ENCODE data around the gene ADSS1. TPM values are rescaled to one million over a fixed set of nuclear protein-coding genes. Genes with fewer than 3 reads are reported as not detected.

The ADSS1 gene
- total RNA-seq, 1 experiment from 2014 or later = 0.52 TPM

DNA sequence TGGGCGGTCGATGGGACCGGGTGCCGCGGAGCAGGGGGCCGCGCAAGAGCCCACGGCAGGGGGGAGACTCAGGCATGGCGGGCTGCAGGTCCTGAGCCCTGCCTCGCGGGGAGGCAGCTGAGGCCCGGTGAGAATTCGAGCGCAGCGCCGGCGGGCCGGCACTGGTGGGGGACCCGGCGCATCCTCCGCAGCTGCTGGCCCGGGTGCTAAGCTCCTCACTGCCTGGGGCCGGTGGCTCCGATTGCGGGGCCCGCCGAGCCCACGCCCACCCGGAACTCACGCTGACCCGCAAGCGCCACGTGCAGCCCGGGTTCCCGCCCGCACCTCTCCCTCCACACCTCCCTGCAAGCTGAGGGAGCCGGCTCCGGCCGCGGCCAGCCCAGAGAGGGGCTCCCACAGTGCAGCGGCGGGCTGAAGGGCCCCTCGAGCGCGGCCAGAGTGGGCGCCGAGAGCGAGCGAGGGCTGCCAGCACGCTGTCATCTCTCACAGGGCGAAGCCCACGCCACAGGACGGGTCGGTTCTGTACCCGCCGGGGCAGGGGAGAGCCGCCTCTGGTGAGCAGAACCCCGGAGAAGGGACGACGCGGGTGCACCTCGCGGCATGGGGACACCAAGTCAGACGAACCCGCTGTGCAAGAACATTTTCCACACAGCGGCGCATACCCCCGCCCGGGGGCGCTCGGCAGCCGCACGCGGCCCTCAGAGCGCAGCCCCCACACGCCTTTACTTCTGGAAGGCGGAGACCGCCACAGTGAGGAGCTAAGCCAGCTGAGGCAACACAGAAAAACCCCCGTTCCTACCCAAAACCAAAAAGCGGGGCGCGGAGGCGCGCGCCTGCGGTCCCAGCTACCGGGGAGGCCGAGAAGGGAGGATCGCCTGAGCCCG, 27.8 kb downstream of the ADSS1 start:
- BruUV-seq (replicated peaks) = TSS peak; percentile 71
- DNase-seq (ENCODE audit: low spot score) = no peak
- no peaks in the 10 kb centered on the region for H3K27me3 ChIP-seq (replicated peaks; ENCODE audit: insufficient read depth, low read depth, low read length, poor library complexity)
- ChIA-PET POLR2A (ENCODE audit: low non-redundant PET) (interaction anchor here (0.7 to 1.1 kb wide), 3 partner anchors 14 to 73 kb away, joined by 3 to 4 read pairs (median 3); no protein-coding TSS in a partner anchor), CTCF (interaction anchor here (1.0 to 1.5 kb wide), 2 partner anchors 17 to 19 kb away, joined by 4 to 5 read pairs; no protein-coding TSS in a partner anchor)
- intact Hi-C loops (cut with micrococcal nuclease; ENCODE audit: unreplicated experiment) = no loop called here
- peaks cover 6% of the 10 kb centered on the region for H3K36me3 ChIP-seq (ENCODE audit: insufficient read depth, low read length, poor library complexity, severe bottlenecking)
- peak overlapping the region; percentile 100 for H3K4me3 ChIP-seq (ENCODE audit: low read depth, low read length, poor library complexity, severe bottlenecking)
- TF ChIP-seq, protein P1, sequence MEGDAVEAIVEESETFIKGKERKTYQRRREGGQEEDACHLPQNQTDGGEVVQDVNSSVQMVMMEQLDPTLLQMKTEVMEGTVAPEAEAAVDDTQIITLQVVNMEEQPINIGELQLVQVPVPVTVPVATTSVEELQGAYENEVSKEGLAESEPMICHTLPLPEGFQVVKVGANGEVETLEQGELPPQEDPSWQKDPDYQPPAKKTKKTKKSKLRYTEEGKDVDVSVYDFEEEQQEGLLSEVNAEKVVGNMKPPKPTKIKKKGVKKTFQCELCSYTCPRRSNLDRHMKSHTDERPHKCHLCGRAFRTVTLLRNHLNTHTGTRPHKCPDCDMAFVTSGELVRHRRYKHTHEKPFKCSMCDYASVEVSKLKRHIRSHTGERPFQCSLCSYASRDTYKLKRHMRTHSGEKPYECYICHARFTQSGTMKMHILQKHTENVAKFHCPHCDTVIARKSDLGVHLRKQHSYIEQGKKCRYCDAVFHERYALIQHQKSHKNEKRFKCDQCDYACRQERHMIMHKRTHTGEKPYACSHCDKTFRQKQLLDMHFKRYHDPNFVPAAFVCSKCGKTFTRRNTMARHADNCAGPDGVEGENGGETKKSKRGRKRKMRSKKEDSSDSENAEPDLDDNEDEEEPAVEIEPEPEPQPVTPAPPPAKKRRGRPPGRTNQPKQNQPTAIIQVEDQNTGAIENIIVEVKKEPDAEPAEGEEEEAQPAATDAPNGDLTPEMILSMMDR (conservative IDR thresholded peaks at IDR 0.05; ENCODE audit: low read depth, low read length) = no peak
- no peaks in the 10 kb centered on the region for H3K9me3 ChIP-seq (ENCODE audit: low read depth, low read length, poor library complexity, severe bottlenecking)
- H3K4me1 ChIP-seq (ENCODE audit: insufficient read depth, low read length, poor library complexity, severe bottlenecking) = peaks cover 8% of the 10 kb centered on the region
- peak overlapping the region; percentile 97 for H3K27ac ChIP-seq (ENCODE audit: low read depth, low read length, poor library complexity, severe bottlenecking)

DNA sequence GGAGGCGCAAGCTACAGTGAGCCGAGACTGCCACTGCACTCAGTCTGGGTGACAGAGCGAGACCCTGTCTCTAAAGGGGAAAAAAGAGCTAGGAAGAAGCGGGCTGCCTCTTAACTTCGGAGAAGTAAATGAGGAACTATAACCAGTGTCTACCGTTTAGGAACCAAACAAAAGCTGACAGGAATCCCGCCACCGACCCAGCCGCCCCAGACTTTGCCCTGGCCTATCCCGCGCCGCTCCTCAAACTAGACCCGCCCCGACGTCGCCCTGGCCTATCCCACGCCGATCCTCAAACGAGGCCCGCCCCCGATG, 28.4 kb downstream of the ADSS1 start:
- H3K36me3 ChIP-seq (ENCODE audit: insufficient read depth, low read length, poor library complexity, severe bottlenecking) = peaks cover 10% of the 10 kb centered on the region
- BruUV-seq (replicated peaks) = no TSS peak
- H3K9me3 ChIP-seq (ENCODE audit: low read depth, low read length, poor library complexity, severe bottlenecking) = no peaks in the 10 kb centered on the region
- intact Hi-C loops (cut with micrococcal nuclease; ENCODE audit: unreplicated experiment) = no loop called here
- ChIA-PET CTCF (interaction anchor here (1.0 to 1.5 kb wide), 2 partner anchors 16 to 18 kb away, joined by 4 to 5 read pairs; no protein-coding TSS in a partner anchor), POLR2A (ENCODE audit: low non-redundant PET) (interaction anchor here (0.6 to 1.1 kb wide), 5 partner anchors 13 to 934 kb away, joined by 3 to 5 read pairs (median 3); no protein-coding TSS in a partner anchor)
- H3K4me1 ChIP-seq (ENCODE audit: insufficient read depth, low read length, poor library complexity, severe bottlenecking) = peaks cover 8% of the 10 kb centered on the region
- peak overlapping the region; percentile 97 for H3K27ac ChIP-seq (ENCODE audit: low read depth, low read length, poor library complexity, severe bottlenecking)
- DNase-seq (ENCODE audit: low spot score) = no peak
- no peaks in the 10 kb centered on the region for H3K27me3 ChIP-seq (replicated peaks; ENCODE audit: insufficient read depth, low read depth, low read length, poor library complexity)
- H3K4me3 ChIP-seq (ENCODE audit: low read depth, low read length, poor library complexity, severe bottlenecking) = peak overlapping the region; percentile 100
- no peak for TF ChIP-seq EZH2 (IDR thresholded peaks at IDR 0.05; ENCODE audit: borderline replicate concordance, low read depth, low read length, poor library complexity, severe bottlenecking)
- TF ChIP-seq, protein P1 (conservative IDR thresholded peaks at IDR 0.05; ENCODE audit: low read depth, low read length) = no peak

DNA sequence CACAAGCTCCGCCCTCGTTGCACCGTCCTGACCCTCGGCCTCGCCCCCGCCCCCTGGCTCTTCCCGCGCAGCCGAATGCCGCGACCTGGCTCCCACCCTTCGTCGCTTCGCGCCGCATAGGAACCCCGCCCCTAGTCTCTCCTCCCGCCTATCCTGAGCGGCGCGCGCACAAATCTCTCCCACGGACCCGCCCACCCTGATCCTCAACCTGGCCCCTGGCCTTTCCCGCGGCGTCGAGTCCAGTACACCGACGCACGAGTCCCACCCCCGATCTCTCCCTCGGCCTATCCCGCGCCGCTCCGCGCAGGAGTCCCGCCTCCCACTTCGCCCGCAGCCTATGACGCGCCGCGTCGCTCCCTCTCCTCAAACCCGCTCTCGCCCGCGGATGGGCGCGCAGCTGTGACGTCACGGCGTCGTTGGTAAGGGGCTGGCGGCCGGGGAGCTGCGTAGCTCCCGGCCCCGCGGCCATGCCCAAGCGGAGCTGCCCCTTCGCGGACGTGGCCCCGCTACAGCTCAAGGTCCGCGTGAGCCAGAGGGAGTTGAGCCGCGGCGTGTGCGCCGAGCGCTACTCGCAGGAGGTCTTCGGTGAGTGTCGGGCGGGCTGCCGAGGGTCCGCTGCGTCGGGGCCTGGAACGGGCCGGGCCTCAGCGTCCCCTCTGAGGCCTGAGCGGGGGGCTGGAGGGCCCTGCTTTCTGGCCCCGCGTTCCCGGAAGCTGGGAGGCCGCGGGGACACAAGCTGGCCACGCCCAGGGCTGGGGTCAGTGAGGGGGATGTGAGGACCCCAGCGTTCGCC, 28.9 kb downstream of the ADSS1 start, which contains the start of gene SIVA1:
Gene SIVA1 (plus strand): TSS at position 413 of the 793 bp plus-strand sequence. CDS start 55 bp downstream, at position 468.
- Histone ChIP-seq H3K36me3 (ENCODE audit: insufficient read depth, low read length, poor library complexity, severe bottlenecking) (peaks cover 15% of the 10 kb centered on the region), H3K27ac (ENCODE audit: low read depth, low read length, poor library complexity, severe bottlenecking) (peak within 1 kb of the TSS; percentile 97), H3K4me3 (ENCODE audit: low read depth, low read length, poor library complexity, severe bottlenecking) (peak within 1 kb of the TSS; percentile 100), H3K27me3 (replicated peaks; ENCODE audit: insufficient read depth, low read depth, low read length, poor library complexity) (no peaks in the 10 kb centered on the region), H3K4me1 (ENCODE audit: insufficient read depth, low read length, poor library complexity, severe bottlenecking) (peaks cover 8% of the 10 kb centered on the region), H3K9me3 (ENCODE audit: low read depth, low read length, poor library complexity, severe bottlenecking) (no peaks in the 10 kb centered on the region)
- BruUV-seq (replicated peaks) = no TSS peak
- TF ChIP-seq, protein P1 (conservative IDR thresholded peaks at IDR 0.05; ENCODE audit: low read depth, low read length) = no peak
- no peak for TF ChIP-seq EZH2 (IDR thresholded peaks at IDR 0.05; ENCODE audit: borderline replicate concordance, low read depth, low read length, poor library complexity, severe bottlenecking)
- intact Hi-C loops (cut with micrococcal nuclease; ENCODE audit: unreplicated experiment) = no loop called here
- ChIA-PET POLR2A (ENCODE audit: low non-redundant PET) (interaction anchor here (0.6 to 1.1 kb wide), 5 partner anchors 12 to 934 kb away, joined by 3 to 5 read pairs (median 3); no protein-coding TSS in a partner anchor), CTCF (interaction anchor here (1.0 to 1.5 kb wide), 2 partner anchors 16 to 18 kb away, joined by 4 to 5 read pairs; no protein-coding TSS in a partner anchor)
- DNase-seq (ENCODE audit: low spot score) = peak; percentile 100
